HUES6 (cell line): ENCODE results near the gene UTF1.
"Not testable (repeated sequence)": the region's sequence is repeated elsewhere in the genome, so short reads cannot be mapped to it uniquely, and the experiment has no call there.

ENCODE experiments used
- H3K27ac ChIP-seq: 2 replicates; pipeline ENCODE4 v1.7.0; 2013; ENCODE audit warnings: low read depth, mild to moderate bottlenecking, low read length, inconsistent platforms
- H3K27me3 ChIP-seq: 2 replicates; pipeline ENCODE4 v1.6.1; 2013; ENCODE audit warnings: low read length; ENCODE audit not compliant: control insufficient read depth, insufficient read depth
- H3K36me3 ChIP-seq: 2 replicates; pipeline ENCODE4 v1.6.1; 2013; ENCODE audit warnings: low read length; ENCODE audit not compliant: control insufficient read depth, insufficient read depth
- H3K4me1 ChIP-seq: 2 replicates; pipeline ENCODE4 v1.6.1; 2013; ENCODE audit warnings: low read length; ENCODE audit not compliant: control insufficient read depth, insufficient read depth
- H3K4me3 ChIP-seq: 2 replicates; pipeline ENCODE4 v1.5.1; 2013; ENCODE audit warnings: low read depth, low read length
- H3K9ac ChIP-seq: one replicate; pipeline ENCODE4 v1.6.1; 2013; ENCODE audit warnings: mild to moderate bottlenecking, low read length
- H3K9me3 ChIP-seq: 2 replicates; pipeline ENCODE4 v1.6.1; 2013; ENCODE audit warnings: low read depth, low read length; ENCODE audit not compliant: control insufficient read depth, insufficient read depth

The UTF1 gene

GRCh38 chr10:133218891-133219290, 11.1 kb upstream of the UTF1 start:
- Histone ChIP-seq H3K9me3 (no peaks in the 10 kb centered on the region), H3K4me3 (no peak overlapping the region), H3K9ac (no peak overlapping the region), H3K36me3 (no peaks in the 10 kb centered on the region), H3K4me1 (peaks cover 9% of the 10 kb centered on the region; the same call in 1 of the 2 replicates), H3K27me3 (peaks cover 5% of the 10 kb centered on the region; the same call in 1 of the 2 replicates), H3K27ac (no peak overlapping the region)

- Histone ChIP-seq H3K4me1 (peaks cover 15% of the 10 kb centered on the region; the same call in 1 of the 2 replicates), H3K36me3 (no peaks in the 10 kb centered on the region), H3K27me3 (peaks cover 5% of the 10 kb centered on the region; the same call in 1 of the 2 replicates), H3K27ac (no peak overlapping the region), H3K9ac (no peak overlapping the region), H3K4me3 (peak overlapping the region; percentile 43), H3K9me3 (no peaks in the 10 kb centered on the region)
Measured at GRCh38 chr10:133219782-133220181, 10.2 kb upstream of the UTF1 start.

- H3K9me3 ChIP-seq, result no peaks in the 10 kb centered on the region
- H3K27ac ChIP-seq, result no peak overlapping the region
- H3K9ac ChIP-seq, result no peak overlapping the region
- H3K4me3 ChIP-seq, result no peak overlapping the region
- no peaks in the 10 kb centered on the region for H3K36me3 ChIP-seq
- peaks cover 8% of the 10 kb centered on the region; the same call in 1 of the 2 replicates for H3K27me3 ChIP-seq
- H3K4me1 ChIP-seq, result peaks cover 30% of the 10 kb centered on the region; the same call in 1 of the 2 replicates
Measured at GRCh38 chr10:133221331-133221730, 8.7 kb upstream of the UTF1 start.

- not testable (repeated sequence) for H3K9me3 ChIP-seq, H3K27ac ChIP-seq, H3K36me3 ChIP-seq, H3K4me3 ChIP-seq, H3K9ac ChIP-seq
- H3K27me3 ChIP-seq, result peaks cover 12% of the 10 kb centered on the region; the same call in 1 of the 2 replicates
- peaks cover 33% of the 10 kb centered on the region; the same call in 1 of the 2 replicates for H3K4me1 ChIP-seq
Measured at GRCh38 chr10:133221756-133222155, 8.3 kb upstream of the UTF1 start.

GRCh38 chr10:133224076-133224475, 5.9 kb upstream of the UTF1 start:
- no peak overlapping the region for H3K27ac ChIP-seq
- no peak overlapping the region for H3K9ac ChIP-seq
- no peak overlapping the region for H3K4me3 ChIP-seq
- peaks cover 31% of the 10 kb centered on the region for H3K4me1 ChIP-seq
- H3K9me3 ChIP-seq, result no peaks in the 10 kb centered on the region
- H3K36me3 ChIP-seq, result no peaks in the 10 kb centered on the region
- H3K27me3 ChIP-seq, result peaks cover 30% of the 10 kb centered on the region

GRCh38 chr10:133224756-133225372, 5.2 kb upstream of the UTF1 start:
- Histone ChIP-seq H3K4me3 (no peak overlapping the region), H3K9ac (no peak overlapping the region), H3K27me3 (peaks cover 38% of the 10 kb centered on the region), H3K27ac (peak overlapping the region; percentile 57; the same call in 1 of the 2 replicates), H3K9me3 (no peaks in the 10 kb centered on the region), H3K4me1 (peaks cover 29% of the 10 kb centered on the region), H3K36me3 (no peaks in the 10 kb centered on the region)

- Histone ChIP-seq H3K27me3 (peaks cover 44% of the 10 kb centered on the region), H3K4me1 (peaks cover 29% of the 10 kb centered on the region), H3K4me3 (no peak overlapping the region), H3K9me3 (no peaks in the 10 kb centered on the region), H3K9ac (no peak overlapping the region), H3K36me3 (no peaks in the 10 kb centered on the region), H3K27ac (peak overlapping the region; percentile 57)
Measured at GRCh38 chr10:133225707-133226191, 4.3 kb upstream of the UTF1 start.

- H3K36me3 ChIP-seq, result no peaks in the 10 kb centered on the region
- H3K4me1 ChIP-seq, result peaks cover 32% of the 10 kb centered on the region
- no peak overlapping the region for H3K4me3 ChIP-seq
- no peak overlapping the region for H3K27ac ChIP-seq
- H3K9ac ChIP-seq, result no peak overlapping the region
- no peaks in the 10 kb centered on the region for H3K9me3 ChIP-seq
- H3K27me3 ChIP-seq, result peaks cover 44% of the 10 kb centered on the region
Measured at GRCh38 chr10:133226251-133226808, 3.7 kb upstream of the UTF1 start.

GRCh38 chr10:133227256-133227655, 2.8 kb upstream of the UTF1 start:
- Histone ChIP-seq H3K4me1 (peaks cover 40% of the 10 kb centered on the region), H3K9me3 (no peaks in the 10 kb centered on the region)

GRCh38 chr10:133229265-133230043, 563 bp upstream of the UTF1 start:
- Histone ChIP-seq H3K4me3 (peak overlapping the region; percentile 58), H3K36me3 (no peaks in the 10 kb centered on the region), H3K27me3 (peaks cover 75% of the 10 kb centered on the region), H3K9ac (no peak overlapping the region), H3K9me3 (no peaks in the 10 kb centered on the region), H3K27ac (no peak overlapping the region), H3K4me1 (peaks cover 48% of the 10 kb centered on the region)

More at GRCh38 chr10:133227256-133227655, 2.8 kb upstream of the UTF1 start:
- Histone ChIP-seq H3K36me3 (no peaks in the 10 kb centered on the region), H3K9ac (no peak overlapping the region), H3K27ac (no peak overlapping the region), H3K27me3 (peaks cover 53% of the 10 kb centered on the region), H3K4me3 (no peak overlapping the region)
